Measurements from ENCODE around the gene TOLLIP.
"Not testable (repeated sequence)": the region's sequence is repeated elsewhere in the genome, so short reads cannot be mapped to it uniquely, and the experiment has no call there.

TOLLIP gene

GRCh38 chr11:1343391-1344055 lies 34.1 kb upstream of the TOLLIP start:
- DNase-seq: no peak

- no peak for DNase-seq
Measured at GRCh38 chr11:1342946-1343345, 33.5 kb upstream of the TOLLIP start.

- no peak for DNase-seq
Measured at GRCh38 chr11:1341928-1342524, 32.6 kb upstream of the TOLLIP start.

GRCh38 chr11:1341226-1341625 lies 31.8 kb upstream of the TOLLIP start:
- not testable (repeated sequence) for DNase-seq

- DNase-seq: no peak
Measured at GRCh38 chr11:1340111-1340510, 30.7 kb upstream of the TOLLIP start.

- DNase-seq: no peak
Measured at GRCh38 chr11:1339066-1339675, 29.7 kb upstream of the TOLLIP start.

- DNase-seq: no peak
Measured at GRCh38 chr11:1338201-1339065, 29.0 kb upstream of the TOLLIP start.

GRCh38 chr11:1337647-1338007 lies 28.2 kb upstream of the TOLLIP start:
- no peak for DNase-seq

GRCh38 chr11:1336836-1337646 lies 27.6 kb upstream of the TOLLIP start:
- DNase-seq: peak in 1 of 4 experiments; percentile 35

- peak; percentile 22 to 57 (median 41) for DNase-seq
Measured at GRCh38 chr11:1335811-1336761, 26.7 kb upstream of the TOLLIP start.

GRCh38 chr11:1335264-1335810 lies 25.9 kb upstream of the TOLLIP start:
- no peak for DNase-seq

GRCh38 chr11:1333860-1334259 lies 24.4 kb upstream of the TOLLIP start:
- no peak for DNase-seq

GRCh38 chr11:1333091-1333772 lies 23.8 kb upstream of the TOLLIP start:
- DNase-seq: no peak

GRCh38 chr11:1330473-1330872 lies 21.0 kb upstream of the TOLLIP start:
- no peak for DNase-seq

- no peak for DNase-seq
Measured at GRCh38 chr11:1327064-1327460, 17.6 kb upstream of the TOLLIP start.

GRCh38 chr11:1326435-1327063 lies 17.1 kb upstream of the TOLLIP start:
- DNase-seq: no peak

GRCh38 chr11:1323774-1324173 lies 14.3 kb upstream of the TOLLIP start:
- DNase-seq: no peak

- DNase-seq: no peak
Measured at GRCh38 chr11:1317993-1318392, 8.6 kb upstream of the TOLLIP start.

GRCh38 chr11:1317432-1317831 lies 8.0 kb upstream of the TOLLIP start:
- no peak for DNase-seq

Data from activated CD4-positive, CD25-positive, alpha-beta regulatory T cell (primary cell).